Esophagus squamous epithelium (tissue), 4 donors: ENCODE results near the gene APCDD1.

Source experiments
- POLR2A ChIP-seq, 4 donors: fragments of 450-650 bp; IDR thresholded peaks; one replicate each; pipeline ENCODE4 v1.6.1; 2017; ENCODE audit warnings: antibody characterized with exemption in 4 of 4, mild to moderate bottlenecking in 4 of 4, moderate library complexity in 3 of 4
- TF ChIP-seq, protein P1 (sequence below), 6 experiments: fragments of 450-650 bp in 4 of 6; fragments of 200-600 bp in 2 of 6; sonication (generic) in 2 of 6; IDR thresholded peaks; one replicate each; pipeline ENCODE4 v1.5.1; 2016 to 2019; ENCODE audit warnings: antibody characterized with exemption in 6 of 6, mild to moderate bottlenecking in 4 of 6, moderate library complexity in 4 of 6

DNA sequence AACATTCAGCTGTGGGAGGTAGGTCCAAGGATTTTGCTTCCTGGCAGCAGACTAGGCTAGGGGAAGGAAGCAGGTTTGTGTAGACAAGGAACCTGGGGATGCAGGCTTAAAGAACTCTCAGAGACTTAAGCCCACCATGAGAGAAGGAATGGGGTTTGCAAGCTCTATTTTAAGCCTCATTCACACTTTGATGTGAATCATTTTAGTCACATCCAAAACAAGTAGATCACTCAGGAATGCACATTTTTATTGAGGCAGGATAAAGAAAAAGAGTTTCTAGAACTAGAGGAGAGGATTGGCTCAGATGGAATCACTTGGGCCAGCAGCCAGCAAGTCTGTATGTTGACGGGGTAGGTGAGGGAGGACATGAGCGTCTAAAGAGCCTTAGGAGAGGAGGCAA is 68.1 kb downstream of the APCDD1 start:
- TF ChIP-seq, protein P1, sequence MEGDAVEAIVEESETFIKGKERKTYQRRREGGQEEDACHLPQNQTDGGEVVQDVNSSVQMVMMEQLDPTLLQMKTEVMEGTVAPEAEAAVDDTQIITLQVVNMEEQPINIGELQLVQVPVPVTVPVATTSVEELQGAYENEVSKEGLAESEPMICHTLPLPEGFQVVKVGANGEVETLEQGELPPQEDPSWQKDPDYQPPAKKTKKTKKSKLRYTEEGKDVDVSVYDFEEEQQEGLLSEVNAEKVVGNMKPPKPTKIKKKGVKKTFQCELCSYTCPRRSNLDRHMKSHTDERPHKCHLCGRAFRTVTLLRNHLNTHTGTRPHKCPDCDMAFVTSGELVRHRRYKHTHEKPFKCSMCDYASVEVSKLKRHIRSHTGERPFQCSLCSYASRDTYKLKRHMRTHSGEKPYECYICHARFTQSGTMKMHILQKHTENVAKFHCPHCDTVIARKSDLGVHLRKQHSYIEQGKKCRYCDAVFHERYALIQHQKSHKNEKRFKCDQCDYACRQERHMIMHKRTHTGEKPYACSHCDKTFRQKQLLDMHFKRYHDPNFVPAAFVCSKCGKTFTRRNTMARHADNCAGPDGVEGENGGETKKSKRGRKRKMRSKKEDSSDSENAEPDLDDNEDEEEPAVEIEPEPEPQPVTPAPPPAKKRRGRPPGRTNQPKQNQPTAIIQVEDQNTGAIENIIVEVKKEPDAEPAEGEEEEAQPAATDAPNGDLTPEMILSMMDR (IDR thresholded peaks at IDR 0.05), result no peak
- no peak for TF ChIP-seq POLR2A (IDR thresholded peaks at IDR 0.05)
